ENCODE measurements around the gene HOXC9. TPM values are rescaled to one million over a fixed set of nuclear protein-coding genes. Genes with fewer than 3 reads are reported as not detected.

Gene HOXC9
- total and polyA plus RNA-seq, 2 of the 4 experiments (the other 2 are of a cell fraction): 0.26 TPM; not detected in 1

DNA sequence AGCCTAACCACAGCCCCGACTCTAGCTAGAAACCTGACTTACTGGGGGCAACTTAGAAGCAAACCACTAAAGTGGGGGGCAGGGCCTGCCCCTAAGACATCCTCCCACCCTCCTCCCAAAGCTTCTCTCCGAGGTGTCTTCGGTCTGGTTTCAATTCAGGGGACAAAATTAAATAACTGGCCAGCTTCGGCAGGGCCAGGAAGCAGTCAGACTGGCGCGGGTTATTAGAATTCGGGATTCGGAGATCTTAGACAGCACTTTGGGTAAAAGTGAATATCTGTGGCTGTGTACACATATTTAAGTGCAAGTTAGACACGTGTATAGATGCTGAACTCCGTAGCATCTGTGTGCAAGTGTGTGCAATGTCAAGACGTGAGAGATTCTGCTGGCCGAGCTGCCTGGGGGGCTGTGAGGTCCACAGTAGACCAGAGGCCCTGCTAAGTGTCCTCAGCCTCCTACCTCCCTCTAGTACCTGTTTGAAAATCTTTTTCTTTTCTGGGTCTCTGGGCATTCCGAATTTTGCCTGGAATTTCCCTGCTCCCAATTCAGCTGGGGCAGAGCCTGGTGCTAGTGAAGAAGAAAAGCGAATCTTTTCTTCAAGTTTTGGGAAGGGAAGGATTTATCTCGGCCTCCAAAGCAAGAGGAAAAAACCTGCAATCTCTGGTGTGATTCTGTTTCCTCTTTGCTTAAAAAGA is 19.0 kb upstream of the HOXC9 start:
- Histone ChIP-seq H3K27me3 (ENCODE audit: control insufficient read depth, insufficient read depth, low read length) (peaks cover 93% of the 10 kb centered on the region), H3K9ac (ENCODE audit: low read depth, low read length) (no peak overlapping the region), H3K23ac (ENCODE audit: low read depth, low read length) (no peak overlapping the region), H2AK5ac (ENCODE audit: low read depth, low read length) (no peak overlapping the region), H3K18ac (ENCODE audit: low read depth, low read length) (no peak overlapping the region), H3K9me1 (ENCODE audit: insufficient read depth, low read length) (no peaks in the 10 kb centered on the region), H2BK5ac (ENCODE audit: low read depth, low read length, poor library complexity, severe bottlenecking) (no peak overlapping the region), H2AK9ac (replicated peaks; ENCODE audit: low read depth, low read length, poor library complexity) (no peak overlapping the region), H3K56ac (ENCODE audit: extremely low read depth, insufficient read depth, low read length) (no peak overlapping the region), H3K4me2 (ENCODE audit: low read depth, low read length) (no peak overlapping the region), H4K20me1 (ENCODE audit: insufficient read depth, low read length) (no peaks in the 10 kb centered on the region), H2AFZ (replicated peaks; ENCODE audit: low read length, poor library complexity) (no peak overlapping the region), H3K27ac (ENCODE audit: insufficient read depth, low read length) (no peak overlapping the region), H4K91ac (ENCODE audit: insufficient read depth, low read depth, low read length) (no peak overlapping the region), H4K5ac (ENCODE audit: low read depth, low read length) (no peak overlapping the region), H3K9me3 (ENCODE audit: control insufficient read depth, insufficient read depth, low read length) (peaks cover 4% of the 10 kb centered on the region), H3K36me3 (ENCODE audit: control insufficient read depth, insufficient read depth, low read length) (no peaks in the 10 kb centered on the region), H2BK120ac (ENCODE audit: low read depth, low read length) (no peak overlapping the region), H2BK15ac (ENCODE audit: low read depth, low read length) (no peak overlapping the region), H3K14ac (replicated peaks; ENCODE audit: low read depth, low read length) (no peak overlapping the region), H3K4me3 (ENCODE audit: insufficient read depth, low read depth, low read length) (no peak overlapping the region), H4K8ac (ENCODE audit: low read depth in 2 of 2, low read length in 2 of 2) (no peak overlapping the region), H2BK20ac (ENCODE audit: low read depth, low read length) (no peak overlapping the region), H3K4ac (ENCODE audit: low read depth, low read length) (no peak overlapping the region), H3K4me1 (ENCODE audit: control insufficient read depth, insufficient read depth, low read length) (no peaks in the 10 kb centered on the region), H3K79me1 (ENCODE audit: low read depth in 1 of 2, low read length in 2 of 2) (no peaks in the 10 kb centered on the region)
- BruUV-seq (replicated peaks): no TSS peak
- POLR2A ChIA-PET (ENCODE audit: unreplicated experiment): interaction anchor here (0.6 kb wide), 1 partner anchor 19 kb away, joined by 3 read pairs; the partner anchor contains the start of gene HOXC9
- no peak for TF ChIP-seq CHD1 (IDR thresholded peaks at IDR 0.05; ENCODE audit: low read depth, low read length)
- TF ChIP-seq CEBPB (IDR thresholded peaks at IDR 0.05; ENCODE audit: low read depth, low read length): no peak
- TF ChIP-seq MAZ (IDR thresholded peaks at IDR 0.05; ENCODE audit: borderline replicate concordance, low read depth, low read length): no peak
- no peak for TF ChIP-seq FOS (IDR thresholded peaks at IDR 0.05; ENCODE audit: low read depth, low read length)
- TF ChIP-seq RFX5 (IDR thresholded peaks at IDR 0.05; ENCODE audit: low read depth, low read length): no peak
- TF ChIP-seq, protein P1, sequence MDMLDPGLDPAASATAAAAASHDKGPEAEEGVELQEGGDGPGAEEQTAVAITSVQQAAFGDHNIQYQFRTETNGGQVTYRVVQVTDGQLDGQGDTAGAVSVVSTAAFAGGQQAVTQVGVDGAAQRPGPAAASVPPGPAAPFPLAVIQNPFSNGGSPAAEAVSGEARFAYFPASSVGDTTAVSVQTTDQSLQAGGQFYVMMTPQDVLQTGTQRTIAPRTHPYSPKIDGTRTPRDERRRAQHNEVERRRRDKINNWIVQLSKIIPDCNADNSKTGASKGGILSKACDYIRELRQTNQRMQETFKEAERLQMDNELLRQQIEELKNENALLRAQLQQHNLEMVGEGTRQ (IDR thresholded peaks at IDR 0.05; ENCODE audit: low read depth, low read length): no peak
- TF ChIP-seq SMC3 (IDR thresholded peaks at IDR 0.05; ENCODE audit: low read depth, low read length): no peak
- no peak for TF ChIP-seq BHLHE40 (IDR thresholded peaks at IDR 0.05; ENCODE audit: low read depth, low read length)
- TF ChIP-seq POLR2A (IDR thresholded peaks at IDR 0.05; ENCODE audit: low read depth, low read length): no peak
- TF ChIP-seq, protein P2, sequence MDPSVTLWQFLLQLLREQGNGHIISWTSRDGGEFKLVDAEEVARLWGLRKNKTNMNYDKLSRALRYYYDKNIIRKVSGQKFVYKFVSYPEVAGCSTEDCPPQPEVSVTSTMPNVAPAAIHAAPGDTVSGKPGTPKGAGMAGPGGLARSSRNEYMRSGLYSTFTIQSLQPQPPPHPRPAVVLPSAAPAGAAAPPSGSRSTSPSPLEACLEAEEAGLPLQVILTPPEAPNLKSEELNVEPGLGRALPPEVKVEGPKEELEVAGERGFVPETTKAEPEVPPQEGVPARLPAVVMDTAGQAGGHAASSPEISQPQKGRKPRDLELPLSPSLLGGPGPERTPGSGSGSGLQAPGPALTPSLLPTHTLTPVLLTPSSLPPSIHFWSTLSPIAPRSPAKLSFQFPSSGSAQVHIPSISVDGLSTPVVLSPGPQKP (IDR thresholded peaks at IDR 0.05; ENCODE audit: borderline replicate concordance, low read depth, low read length): no peak
- TF ChIP-seq, protein P3, sequence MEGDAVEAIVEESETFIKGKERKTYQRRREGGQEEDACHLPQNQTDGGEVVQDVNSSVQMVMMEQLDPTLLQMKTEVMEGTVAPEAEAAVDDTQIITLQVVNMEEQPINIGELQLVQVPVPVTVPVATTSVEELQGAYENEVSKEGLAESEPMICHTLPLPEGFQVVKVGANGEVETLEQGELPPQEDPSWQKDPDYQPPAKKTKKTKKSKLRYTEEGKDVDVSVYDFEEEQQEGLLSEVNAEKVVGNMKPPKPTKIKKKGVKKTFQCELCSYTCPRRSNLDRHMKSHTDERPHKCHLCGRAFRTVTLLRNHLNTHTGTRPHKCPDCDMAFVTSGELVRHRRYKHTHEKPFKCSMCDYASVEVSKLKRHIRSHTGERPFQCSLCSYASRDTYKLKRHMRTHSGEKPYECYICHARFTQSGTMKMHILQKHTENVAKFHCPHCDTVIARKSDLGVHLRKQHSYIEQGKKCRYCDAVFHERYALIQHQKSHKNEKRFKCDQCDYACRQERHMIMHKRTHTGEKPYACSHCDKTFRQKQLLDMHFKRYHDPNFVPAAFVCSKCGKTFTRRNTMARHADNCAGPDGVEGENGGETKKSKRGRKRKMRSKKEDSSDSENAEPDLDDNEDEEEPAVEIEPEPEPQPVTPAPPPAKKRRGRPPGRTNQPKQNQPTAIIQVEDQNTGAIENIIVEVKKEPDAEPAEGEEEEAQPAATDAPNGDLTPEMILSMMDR (conservative IDR thresholded peaks at IDR 0.05; ENCODE audit: low read depth, low read length): no peak
- no peak for TF ChIP-seq NFE2L2 (IDR thresholded peaks at IDR 0.05; ENCODE audit: low read depth, low read length)
- no peak for TF ChIP-seq RAD21 (IDR thresholded peaks at IDR 0.05; ENCODE audit: low read length)
- no peak for TF ChIP-seq MXI1 (IDR thresholded peaks at IDR 0.05; ENCODE audit: borderline replicate concordance, low read depth, low read length)
- no peak for TF ChIP-seq MAFK (IDR thresholded peaks at IDR 0.05; ENCODE audit: low read depth, low read length)
- no peak for TF ChIP-seq RCOR1 (IDR thresholded peaks at IDR 0.05; ENCODE audit: insufficient replicate concordance, low read length)
- CTCF ChIA-PET: no interaction called here
- WGBS, 2 experiments (ENCODE audit: extremely low coverage in 2 of 2, insufficient read length in 1 of 2): 23% methylated on average over 7 of the region's 15 CpGs; no CpG with 5 or more reads in 1 of the 2 experiments
- intact Hi-C loops (cut with micrococcal nuclease) (no loop called here), dilution Hi-C loops (cut with HindIII; ENCODE audit: low sequenced_read_pairs, unreplicated experiment) (no loop called here), in situ Hi-C loops (cut with MboI; ENCODE audit: low sequenced_read_pairs) (no loop called here)
- DNase-seq (no peak), ATAC-seq (ENCODE audit: low read depth) (no peak)
